Smooth muscle cell (in vitro differentiated cells): ENCODE measurements around the gene IQCH. TPM values are rescaled to one million over a fixed set of nuclear protein-coding genes. Genes with fewer than 3 reads are reported as not detected.

Experiments used
- DNase-seq: peaks from one replicate; lab custom pipeline; 2025; ENCODE audit not compliant: unreplicated experiment; lab: John Stamatoyannopoulos, UW
- H2AFZ ChIP-seq: fragments of 200-600 bp; sonication (generic); 2 replicates; pipeline ENCODE4 v1.6.0; 2016; ENCODE audit warnings: antibody characterized with exemption, low read depth, mild to moderate bottlenecking
- H3F3A ChIP-seq: fragments of 200-600 bp; sonication (generic); 2 replicates; pipeline ENCODE4 v1.6.0; 2017; ENCODE audit warnings: antibody characterized with exemption, low read depth
- H3K27ac ChIP-seq: fragments of 200-600 bp; sonication (generic); 2 replicates; pipeline ENCODE4 v1.5.1; 2016; ENCODE audit warnings: low read depth, mild to moderate bottlenecking
- H3K27me3 ChIP-seq: fragments of 200-600 bp; sonication (generic); 2 replicates; pipeline ENCODE4 v1.6.1; 2016; ENCODE audit warnings: low read depth, mild to moderate bottlenecking
- H3K36me3 ChIP-seq: fragments of 200-600 bp; sonication (generic); 2 replicates; pipeline ENCODE4 v1.5.1; 2016; ENCODE audit warnings: low read depth
- H3K4me1 ChIP-seq: fragments of 200-600 bp; sonication (generic); 2 replicates; pipeline ENCODE4 v1.5.1; 2016; ENCODE audit warnings: low read depth
- H3K4me2 ChIP-seq: fragments of 200-600 bp; sonication (generic); 2 replicates; pipeline ENCODE4 v1.6.0; 2016; ENCODE audit warnings: mild to moderate bottlenecking
- H3K4me3 ChIP-seq: fragments of 200-600 bp; sonication (generic); 2 replicates; pipeline ENCODE4 v1.5.1; 2016; ENCODE audit warnings: mild to moderate bottlenecking
- H3K79me2 ChIP-seq: fragments of 200-600 bp; sonication (generic); 2 replicates; pipeline ENCODE4 v1.6.0; 2016; ENCODE audit warnings: low read depth, mild to moderate bottlenecking
- H3K9ac ChIP-seq: fragments of 200-600 bp; sonication (generic); 2 replicates; pipeline ENCODE4 v1.6.0; 2016; ENCODE audit warnings: low read depth
- H3K9me3 ChIP-seq: fragments of 200-600 bp; sonication (generic); replicated peaks from 2 replicates; pipeline ENCODE4 v1.5.1; 2016; ENCODE audit warnings: low read depth
- H4K20me1 ChIP-seq: fragments of 200-600 bp; sonication (generic); 2 replicates; pipeline ENCODE4 v1.6.0; 2016; ENCODE audit warnings: low read depth
- WGBS: methylation state at CpG from one replicate; pipeline ENCODE4 v1.1.7; 2016; ENCODE audit warnings: low lambda C conversion rate; 5-methylcytosine and 5-hydroxymethylcytosine counted together
- polyA plus RNA-seq: library from polyadenylated mRNA; unstranded; fragments of >200 nt; fragmentation: Nextera tagmentation; extraction: Ambion mirVana; gene quantifications from 2 replicates; pipeline ENCODE4 v1.2.1, GENCODE V29; 2016
- total RNA-seq: library from RNA; depleted of rRNA; stranded (reverse); fragments of >200 nt; gene quantifications from 2 replicates; pipeline ENCODE4 v1.2.3, GENCODE V29; 2014
- TF ChIP-seq, protein P1 (sequence below): fragments of 200-600 bp; sonication (generic); IDR thresholded peaks from 2 replicates; pipeline ENCODE4 v1.5.1; 2017; ENCODE audit warnings: borderline replicate concordance, mild to moderate bottlenecking, antibody characterized with exemption; ENCODE audit not compliant: insufficient read depth, poor library complexity, severe bottlenecking

IQCH gene
- total and polyA plus RNA-seq, 2 experiments from 2014 or later: 0.86 to 2.9 TPM

DNA sequence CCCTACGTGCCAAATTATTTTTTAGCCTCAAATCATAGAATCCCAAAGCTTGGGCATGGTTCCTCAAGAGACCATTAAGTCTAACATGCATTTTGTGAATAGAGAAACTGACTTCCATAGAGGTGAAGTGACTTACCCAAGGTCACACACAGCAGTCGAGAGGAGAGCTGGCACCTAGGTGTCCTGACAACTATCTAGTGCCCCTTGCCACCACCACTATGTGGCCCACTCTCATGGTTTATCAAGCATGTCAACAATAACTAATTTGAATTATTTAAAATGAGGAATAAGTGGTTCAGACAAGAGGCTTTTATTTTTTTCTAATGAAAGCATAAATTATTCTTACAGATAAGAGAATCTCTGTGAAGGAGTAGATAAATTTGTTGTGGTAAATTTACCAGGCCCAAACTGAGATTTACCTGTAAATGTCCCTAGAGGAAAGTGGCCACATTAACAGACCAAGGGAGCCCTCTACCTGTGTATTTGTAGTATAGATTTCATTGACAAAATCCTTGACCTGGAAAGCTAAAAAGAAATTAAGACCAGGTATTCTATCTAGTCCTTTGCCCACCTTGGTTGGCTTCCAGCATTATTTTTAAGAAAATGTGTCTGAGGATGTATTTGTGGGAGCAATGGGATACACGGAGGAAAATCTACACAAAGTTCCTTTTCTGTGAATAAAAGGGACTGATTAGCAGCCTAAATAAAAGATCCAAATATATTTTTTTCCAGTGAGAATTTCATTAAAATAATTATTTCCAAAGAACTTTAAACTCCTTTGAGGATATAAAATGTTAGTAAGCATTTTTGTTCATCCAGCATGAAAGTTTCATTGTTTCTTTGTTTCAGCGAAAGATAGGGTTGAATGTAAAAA, 49.1 kb downstream of the IQCH start:
- Histone ChIP-seq H3K4me3 (no peak overlapping the region), H3K79me2 (no peaks in the 10 kb centered on the region), H3K4me1 (no peaks in the 10 kb centered on the region), H2AFZ (no peak overlapping the region), H3K27ac (no peak overlapping the region), H3K9ac (no peak overlapping the region), H3K27me3 (peaks cover 11% of the 10 kb centered on the region), H4K20me1 (no peaks in the 10 kb centered on the region), H3F3A (no peaks in the 10 kb centered on the region), H3K9me3 (no peaks in the 10 kb centered on the region), H3K36me3 (no peaks in the 10 kb centered on the region), H3K4me2 (no peak overlapping the region)
- WGBS: 62% methylated on average over 4 of the region's 4 CpGs
- TF ChIP-seq, protein P1, sequence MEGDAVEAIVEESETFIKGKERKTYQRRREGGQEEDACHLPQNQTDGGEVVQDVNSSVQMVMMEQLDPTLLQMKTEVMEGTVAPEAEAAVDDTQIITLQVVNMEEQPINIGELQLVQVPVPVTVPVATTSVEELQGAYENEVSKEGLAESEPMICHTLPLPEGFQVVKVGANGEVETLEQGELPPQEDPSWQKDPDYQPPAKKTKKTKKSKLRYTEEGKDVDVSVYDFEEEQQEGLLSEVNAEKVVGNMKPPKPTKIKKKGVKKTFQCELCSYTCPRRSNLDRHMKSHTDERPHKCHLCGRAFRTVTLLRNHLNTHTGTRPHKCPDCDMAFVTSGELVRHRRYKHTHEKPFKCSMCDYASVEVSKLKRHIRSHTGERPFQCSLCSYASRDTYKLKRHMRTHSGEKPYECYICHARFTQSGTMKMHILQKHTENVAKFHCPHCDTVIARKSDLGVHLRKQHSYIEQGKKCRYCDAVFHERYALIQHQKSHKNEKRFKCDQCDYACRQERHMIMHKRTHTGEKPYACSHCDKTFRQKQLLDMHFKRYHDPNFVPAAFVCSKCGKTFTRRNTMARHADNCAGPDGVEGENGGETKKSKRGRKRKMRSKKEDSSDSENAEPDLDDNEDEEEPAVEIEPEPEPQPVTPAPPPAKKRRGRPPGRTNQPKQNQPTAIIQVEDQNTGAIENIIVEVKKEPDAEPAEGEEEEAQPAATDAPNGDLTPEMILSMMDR: peak; percentile 64
- DNase-seq: no peak

DNA sequence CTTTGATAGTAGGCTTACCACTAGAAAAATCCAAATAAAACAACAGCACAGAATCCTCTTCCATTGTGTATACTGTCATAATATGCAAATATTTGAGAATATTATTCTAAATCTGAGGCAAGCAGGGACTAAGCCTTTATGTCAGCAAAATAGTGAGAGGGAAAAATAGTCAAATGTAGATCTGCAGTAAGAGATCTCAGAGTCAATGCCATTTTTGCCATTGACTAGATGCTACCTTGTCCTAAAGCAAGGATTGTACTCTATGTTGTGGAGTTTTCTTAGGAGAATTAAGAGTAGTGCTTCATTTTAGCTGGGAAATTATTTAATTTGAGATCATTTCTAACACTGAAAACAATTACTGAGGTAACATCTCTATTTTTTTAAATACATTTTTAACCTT, 50.2 kb downstream of the IQCH start:
- H2AFZ ChIP-seq: no peak overlapping the region
- no peak for DNase-seq
- H3K36me3 ChIP-seq: no peaks in the 10 kb centered on the region
- no peak overlapping the region for H3K4me3 ChIP-seq
- no peaks in the 10 kb centered on the region for H3F3A ChIP-seq
- H3K79me2 ChIP-seq: no peaks in the 10 kb centered on the region
- no peak overlapping the region for H3K4me2 ChIP-seq
- H3K27ac ChIP-seq: no peak overlapping the region
- H3K9me3 ChIP-seq: no peaks in the 10 kb centered on the region
- H3K4me1 ChIP-seq: no peaks in the 10 kb centered on the region
- TF ChIP-seq, protein P1: no peak
- no peaks in the 10 kb centered on the region for H4K20me1 ChIP-seq
- peaks cover 11% of the 10 kb centered on the region for H3K27me3 ChIP-seq
- no peak overlapping the region for H3K9ac ChIP-seq

DNA sequence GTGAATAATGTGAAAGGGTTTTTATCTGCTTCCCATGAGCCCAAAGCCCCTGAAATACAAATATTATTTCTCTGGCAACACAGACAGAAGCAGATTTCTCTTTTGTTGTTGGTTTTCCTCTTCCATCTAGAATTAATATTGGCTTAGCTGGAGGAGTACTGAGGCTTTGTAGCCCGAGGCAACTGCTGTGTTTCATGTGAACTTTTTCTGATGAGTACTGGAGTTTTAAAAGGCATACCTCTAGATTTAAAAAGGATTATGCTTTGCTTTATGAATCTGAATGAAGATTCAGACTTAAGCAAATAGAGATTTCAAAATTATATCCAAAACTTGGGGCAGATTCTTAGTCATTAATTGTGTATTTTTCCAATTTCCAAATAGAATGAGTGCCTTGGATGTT, 50.9 kb downstream of the IQCH start:
- H3K4me2 ChIP-seq: no peak overlapping the region
- no peak overlapping the region for H3K4me3 ChIP-seq
- no peak for DNase-seq
- no peak overlapping the region for H3K9ac ChIP-seq
- no peaks in the 10 kb centered on the region for H3K9me3 ChIP-seq
- no peaks in the 10 kb centered on the region for H3K36me3 ChIP-seq
- 37% methylated on average over 1 of the region's 1 CpG for WGBS
- H3K27me3 ChIP-seq: peaks cover 11% of the 10 kb centered on the region
- no peak overlapping the region for H2AFZ ChIP-seq
- H3K79me2 ChIP-seq: no peaks in the 10 kb centered on the region
- H3K27ac ChIP-seq: no peak overlapping the region
- no peaks in the 10 kb centered on the region for H3F3A ChIP-seq
- H4K20me1 ChIP-seq: no peaks in the 10 kb centered on the region
- TF ChIP-seq, protein P1: no peak
- H3K4me1 ChIP-seq: no peaks in the 10 kb centered on the region

DNA sequence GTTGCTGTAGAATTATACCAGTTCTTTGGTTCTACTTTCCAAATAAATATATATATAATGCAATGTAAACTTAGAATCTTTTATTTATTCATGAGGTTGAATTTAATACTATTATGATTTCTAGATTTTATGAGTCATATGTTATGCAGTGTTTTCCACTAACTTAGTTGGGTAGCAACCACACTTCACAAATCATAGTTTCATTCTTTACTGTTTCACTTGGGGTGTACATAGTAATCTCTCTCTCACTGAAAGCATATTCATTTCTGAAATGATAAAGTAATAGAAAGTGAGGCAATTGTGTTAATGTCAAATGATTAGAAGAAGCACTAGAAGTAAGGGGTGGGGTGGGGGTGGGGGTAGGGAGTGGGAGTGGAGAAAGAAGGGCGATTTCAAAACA, 52.6 kb downstream of the IQCH start:
- H3K4me1 ChIP-seq: peaks cover 10% of the 10 kb centered on the region
- H3K9ac ChIP-seq: no peak overlapping the region
- H3K9me3 ChIP-seq: no peaks in the 10 kb centered on the region
- H2AFZ ChIP-seq: no peak overlapping the region
- no peaks in the 10 kb centered on the region for H3F3A ChIP-seq
- no peaks in the 10 kb centered on the region for H4K20me1 ChIP-seq
- no peak for DNase-seq
- no peaks in the 10 kb centered on the region for H3K79me2 ChIP-seq
- no peaks in the 10 kb centered on the region for H3K36me3 ChIP-seq
- no peak overlapping the region for H3K4me2 ChIP-seq
- H3K4me3 ChIP-seq: no peak overlapping the region
- TF ChIP-seq, protein P1: no peak
- H3K27me3 ChIP-seq: peaks cover 11% of the 10 kb centered on the region
- H3K27ac ChIP-seq: no peak overlapping the region
- WGBS: 78% methylated on average over 1 of the region's 1 CpG
